Naive thymus-derived CD4-positive, alpha-beta T cell (primary cell): ENCODE measurements around the gene BCAN. TPM values are rescaled to one million over a fixed set of nuclear protein-coding genes. Genes with fewer than 3 reads are reported as not detected.
A peak's percentile ranks its signal among the peaks of the same experiment; 100 is the strongest.

Experiments used
- ATAC-seq: fragments of 150-1000 bp; cut with Tn5 transposase; 2 replicates; pipeline ENCODE4 v1.10.0; 2021; ENCODE audit warnings: mild to moderate bottlenecking, moderate library complexity
- CTCF ChIA-PET: fragments of 350-600 bp; sonication (Branson Sonifier 250); formaldehyde crosslinking; loops from one replicate; lab custom pipeline; 2021; ENCODE audit warnings: antibody characterized with exemption; lab: Charles Lee
- POLR2A ChIA-PET: fragments of 350-600 bp; sonication (Branson Sonifier 250); formaldehyde crosslinking; loops from one replicate; lab custom pipeline; 2021; ENCODE audit warnings: antibody characterized with exemption, inconsistent platforms; lab: Charles Lee
- DNase-seq, 9 donors: peaks; one replicate each; pipeline versions ENCODE4 v3.0.0 to v3.0.0-alpha.2; 2020 to 2022; ENCODE audit warnings: mixed read lengths in 1 of 9
- H3K27ac ChIP-seq: one replicate; pipeline ENCODE4 v1.7.0; 2013; ENCODE audit warnings: mild to moderate bottlenecking, low read depth, low read length, moderate library complexity
- H3K27me3 ChIP-seq, 2 donors: one replicate each; pipeline ENCODE4 v1.7.0; 2013; ENCODE audit warnings: low read length in 2 of 2, mild to moderate bottlenecking in 2 of 2, moderate library complexity in 2 of 2; ENCODE audit not compliant: control insufficient read depth in 2 of 2, insufficient read depth in 2 of 2
- H3K36me3 ChIP-seq, 3 experiments: 1 replicate in 2 of 3; 2 replicates in 1 of 3; pipeline ENCODE4 v1.7.0; 2013; ENCODE audit warnings: low read length in 3 of 3, mild to moderate bottlenecking in 3 of 3, moderate library complexity in 1 of 3; ENCODE audit not compliant: insufficient read depth in 3 of 3, control insufficient read depth in 2 of 3
- H3K4me1 ChIP-seq, 2 donors: one replicate each; pipeline ENCODE4 v1.7.0; 2013; ENCODE audit warnings: low read length in 2 of 2, mild to moderate bottlenecking in 2 of 2, moderate library complexity in 1 of 2; ENCODE audit not compliant: control insufficient read depth in 2 of 2, insufficient read depth in 2 of 2
- H3K4me3 ChIP-seq: 2 replicates; pipeline ENCODE4 v1.7.0; 2013; ENCODE audit warnings: mild to moderate bottlenecking, low read length
- H3K9me3 ChIP-seq, 3 experiments: 1 replicate in 2 of 3; 2 replicates in 1 of 3; pipeline ENCODE4 v1.7.0; 2013; ENCODE audit warnings: low read length in 3 of 3; ENCODE audit not compliant: control insufficient read depth in 2 of 3
- H3K27ac Mint-ChIP-seq, 9 donors: one replicate each; pipeline ENCODE4 v1.8.0; 2020 to 2022; ENCODE audit warnings: mixed read lengths in 9 of 9, mild to moderate bottlenecking in 8 of 9, moderate library complexity in 5 of 9, inconsistent platforms in 2 of 9
- H3K27me3 Mint-ChIP-seq, 5 donors: one replicate each; pipeline ENCODE4 v1.8.0; 2021 to 2022; ENCODE audit warnings: mixed read lengths in 5 of 5, mild to moderate bottlenecking in 1 of 5
- H3K36me3 Mint-ChIP-seq, 5 donors: one replicate each; pipeline ENCODE4 v1.8.0; 2020 to 2022; ENCODE audit warnings: mixed read lengths in 5 of 5, mild to moderate bottlenecking in 3 of 5, inconsistent platforms in 1 of 5
- H3K4me1 Mint-ChIP-seq, 7 donors: one replicate each; pipeline ENCODE4 v1.8.0; 2020 to 2022; ENCODE audit warnings: mixed read lengths in 7 of 7, mild to moderate bottlenecking in 3 of 7, inconsistent platforms in 1 of 7
- H3K4me3 Mint-ChIP-seq, 10 donors: one replicate each; pipeline ENCODE4 v1.8.0; 2020 to 2022; ENCODE audit warnings: mild to moderate bottlenecking in 10 of 10, mixed read lengths in 10 of 10, moderate library complexity in 6 of 10, inconsistent platforms in 2 of 10
- H3K9me3 Mint-ChIP-seq, 11 donors: one replicate each; pipeline ENCODE4 v1.8.0; 2020 to 2022; ENCODE audit warnings: mixed read lengths in 11 of 11, mild to moderate bottlenecking in 4 of 11, inconsistent platforms in 1 of 11, moderate library complexity in 1 of 11
- intact Hi-C, 2 donors: fragments of 100-400 bp; cut with micrococcal nuclease; formaldehyde crosslinking; loops; one replicate each; pipeline ENCODE4 v1.15.1; 2023
- polyA plus RNA-seq, 2 donors: library from polyadenylated mRNA; unstranded; fragments of 300-500 nt; fragmentation: Illumina TruSeq; gene quantifications; one replicate each; pipeline ENCODE4 v1.2.3, GENCODE V29; 2021
- total RNA-seq, 6 experiments: library from RNA in 5 of 6; stranded (reverse) in 5 of 6; gene quantifications; 1 replicate in 5 of 6; 2 replicates in 1 of 6; pipeline ENCODE4 v1.2.3 and lab custom pipeline; 2021 to 2026

Gene BCAN
- total and polyA plus RNA-seq, 7 experiments from 2014 or later = not detected

- Histone ChIP-seq H3K4me1 (peaks cover 32 to 39% of the 10 kb centered on the region in 2 donors), H3K36me3 (no peaks in the 10 kb centered on the region), H3K9me3 (no peaks in the 10 kb centered on the region), H3K27ac (no peak overlapping the region), H3K4me3 (no peak overlapping the region), H3K27me3 (peaks cover 0 to 14% of the 10 kb centered on the region in 2 donors)
- intact Hi-C loops = no loop called here
- Mint-ChIP-seq H3K36me3 (no peaks in the 10 kb centered on the region), H3K27me3 (peaks cover 27 to 40% (median 35%) of the 10 kb centered on the region in 5 donors), H3K4me1 (peaks cover 33 to 56% (median 44%) of the 10 kb centered on the region in 7 donors), H3K27ac (peak overlapping the region in 6 of 9 donors; percentile 19 to 79 (median 68)), H3K9me3 (peaks cover 0 to 2% (median 0%) of the 10 kb centered on the region in 11 donors), H3K4me3 (peak overlapping the region in 6 of 10 donors; percentile 4 to 90 (median 52))
- DNase-seq (no peak), ATAC-seq (no peak)
- ChIA-PET CTCF (interaction anchor here (0.6 to 3.0 kb wide), 14 partner anchors 10 to 132 kb away, joined by 3 to 17 read pairs (median 4); no protein-coding TSS in a partner anchor), POLR2A (interaction anchor here (0.6 to 1.4 kb wide), 2 partner anchors 47 to 69 kb away, joined by 3 read pairs; partner anchors contain the start of genes CRABP2 and METTL25B)
Observed at GRCh38 chr1:156658945-156659574, 17.1 kb downstream of the BCAN start.

GRCh38 chr1:156659661-156659987 is 17.7 kb downstream of the BCAN start:
- peaks cover 32 to 39% of the 10 kb centered on the region in 2 donors for H3K4me1 ChIP-seq
- Mint-ChIP-seq H3K36me3 (no peaks in the 10 kb centered on the region), H3K4me1 (peaks cover 33 to 60% (median 44%) of the 10 kb centered on the region in 7 donors), H3K4me3 (peak overlapping the region; percentile 4 to 90 (median 51)), H3K9me3 (no peaks in the 10 kb centered on the region), H3K27me3 (peaks cover 21 to 34% (median 29%) of the 10 kb centered on the region in 5 donors), H3K27ac (peak overlapping the region in 8 of 9 donors; percentile 33 to 79 (median 68))
- POLR2A ChIA-PET = interaction anchor here (0.6 to 1.4 kb wide), 2 partner anchors 46 to 68 kb away, joined by 3 read pairs; partner anchors contain the start of genes CRABP2 and METTL25B
- H3K4me3 ChIP-seq = no peak overlapping the region
- DNase-seq (peak in 1 of 9 donors; percentile 26), ATAC-seq (no peak)
- intact Hi-C loops = no loop called here
- no peaks in the 10 kb centered on the region for H3K9me3 ChIP-seq
- peaks cover 0 to 13% of the 10 kb centered on the region in 2 donors for H3K27me3 ChIP-seq
- CTCF ChIA-PET = interaction anchor here (0.6 to 3.0 kb wide), 12 partner anchors 10 to 132 kb away, joined by 3 to 17 read pairs (median 4); no protein-coding TSS in a partner anchor
- H3K27ac ChIP-seq = no peak overlapping the region
- H3K36me3 ChIP-seq = no peaks in the 10 kb centered on the region

GRCh38 chr1:156659988-156660751 is 18.3 kb downstream of the BCAN start:
- H3K4me1 Mint-ChIP-seq = peaks cover 33 to 62% (median 44%) of the 10 kb centered on the region in 7 donors
- peak overlapping the region in 8 of 9 donors; percentile 53 to 87 (median 69) for H3K27ac Mint-ChIP-seq
- DNase-seq (peak; percentile 82 to 96 (median 89)), ATAC-seq (peak; percentile 95)
- H3K9me3 ChIP-seq = no peaks in the 10 kb centered on the region
- H3K9me3 Mint-ChIP-seq = no peaks in the 10 kb centered on the region
- no peak overlapping the region for H3K4me3 ChIP-seq
- peak overlapping the region in 9 of 10 donors; percentile 4 to 90 (median 48) for H3K4me3 Mint-ChIP-seq
- no peak overlapping the region for H3K27ac ChIP-seq
- H3K36me3 Mint-ChIP-seq = no peaks in the 10 kb centered on the region
- H3K4me1 ChIP-seq = peaks cover 32 to 39% of the 10 kb centered on the region in 2 donors
- peaks cover 18 to 30% (median 24%) of the 10 kb centered on the region in 5 donors for H3K27me3 Mint-ChIP-seq
- no peaks in the 10 kb centered on the region for H3K36me3 ChIP-seq
- intact Hi-C loops = loop anchor here (1.0 kb wide), 5 partner anchors 18 to 232 kb away; partner anchors contain the start of gene PRCC (in 2 of the 2)
- H3K27me3 ChIP-seq = peaks cover 0 to 13% of the 10 kb centered on the region in 2 donors
- ChIA-PET CTCF (interaction anchor here (0.6 to 3.0 kb wide), 16 partner anchors 11 to 131 kb away, joined by 3 to 17 read pairs (median 4); partner anchors contain the start of gene NES), POLR2A (interaction anchor here (0.6 kb wide), 1 partner anchor 46 kb away, joined by 3 read pairs; the partner anchor contains the start of gene CRABP2)

- peaks cover 0 to 12% of the 10 kb centered on the region in 2 donors for H3K27me3 ChIP-seq
- no peak for DNase-seq
- H3K9me3 ChIP-seq = no peaks in the 10 kb centered on the region
- CTCF ChIA-PET = interaction anchor here (0.7 to 3.0 kb wide), 11 partner anchors 11 to 275 kb away, joined by 3 to 17 read pairs (median 6); partner anchors contain the start of gene NES
- POLR2A ChIA-PET = no interaction called here
- no peak overlapping the region for H3K4me3 ChIP-seq
- Mint-ChIP-seq H3K27ac (peak overlapping the region in 4 of 9 donors; percentile 6 to 87 (median 68)), H3K4me3 (peak overlapping the region in 4 of 10 donors; percentile 15 to 90 (median 58)), H3K27me3 (peaks cover 12 to 29% (median 18%) of the 10 kb centered on the region in 5 donors), H3K36me3 (no peaks in the 10 kb centered on the region), H3K4me1 (peaks cover 33 to 68% (median 44%) of the 10 kb centered on the region in 7 donors), H3K9me3 (no peaks in the 10 kb centered on the region)
- H3K4me1 ChIP-seq = peaks cover 32 to 39% of the 10 kb centered on the region in 2 donors
- H3K27ac ChIP-seq = no peak overlapping the region
- no peak for ATAC-seq
- H3K36me3 ChIP-seq = no peaks in the 10 kb centered on the region
- intact Hi-C loops = loop anchor here (1.0 kb wide), 5 partner anchors 18 to 232 kb away; partner anchors contain the start of gene PRCC (in 2 of the 2)
Observed at GRCh38 chr1:156660752-156661112, 18.8 kb downstream of the BCAN start.

GRCh38 chr1:156662005-156662799 is 20.3 kb downstream of the BCAN start:
- no peaks in the 10 kb centered on the region for H3K9me3 Mint-ChIP-seq
- H3K36me3 Mint-ChIP-seq = no peaks in the 10 kb centered on the region
- H3K27ac Mint-ChIP-seq = peak overlapping the region in 3 of 9 donors; percentile 1 to 87 (median 62)
- H3K4me3 Mint-ChIP-seq = peak overlapping the region in 1 of 10 donors; percentile 90
- POLR2A ChIA-PET = interaction anchor here (0.6 kb wide), 1 partner anchor 273 kb away, joined by 3 read pairs; no protein-coding TSS in a partner anchor
- intact Hi-C loops = no loop called here
- Histone ChIP-seq H3K27ac (no peak overlapping the region), H3K9me3 (no peaks in the 10 kb centered on the region), H3K4me3 (no peak overlapping the region), H3K27me3 (no peaks in the 10 kb centered on the region), H3K4me1 (peaks cover 29 to 30% of the 10 kb centered on the region in 2 donors), H3K36me3 (no peaks in the 10 kb centered on the region)
- no peak for ATAC-seq
- CTCF ChIA-PET = interaction anchor here (0.6 to 3.0 kb wide), 3 partner anchors 19 to 517 kb away, joined by 3 to 17 read pairs (median 3); no protein-coding TSS in a partner anchor
- peaks cover 3 to 24% (median 4%) of the 10 kb centered on the region in 5 donors for H3K27me3 Mint-ChIP-seq
- no peak for DNase-seq
- H3K4me1 Mint-ChIP-seq = peaks cover 26 to 63% (median 35%) of the 10 kb centered on the region in 7 donors
